ENCODE measurements around the gene PLG.

- TF ChIP-seq, protein P1, sequence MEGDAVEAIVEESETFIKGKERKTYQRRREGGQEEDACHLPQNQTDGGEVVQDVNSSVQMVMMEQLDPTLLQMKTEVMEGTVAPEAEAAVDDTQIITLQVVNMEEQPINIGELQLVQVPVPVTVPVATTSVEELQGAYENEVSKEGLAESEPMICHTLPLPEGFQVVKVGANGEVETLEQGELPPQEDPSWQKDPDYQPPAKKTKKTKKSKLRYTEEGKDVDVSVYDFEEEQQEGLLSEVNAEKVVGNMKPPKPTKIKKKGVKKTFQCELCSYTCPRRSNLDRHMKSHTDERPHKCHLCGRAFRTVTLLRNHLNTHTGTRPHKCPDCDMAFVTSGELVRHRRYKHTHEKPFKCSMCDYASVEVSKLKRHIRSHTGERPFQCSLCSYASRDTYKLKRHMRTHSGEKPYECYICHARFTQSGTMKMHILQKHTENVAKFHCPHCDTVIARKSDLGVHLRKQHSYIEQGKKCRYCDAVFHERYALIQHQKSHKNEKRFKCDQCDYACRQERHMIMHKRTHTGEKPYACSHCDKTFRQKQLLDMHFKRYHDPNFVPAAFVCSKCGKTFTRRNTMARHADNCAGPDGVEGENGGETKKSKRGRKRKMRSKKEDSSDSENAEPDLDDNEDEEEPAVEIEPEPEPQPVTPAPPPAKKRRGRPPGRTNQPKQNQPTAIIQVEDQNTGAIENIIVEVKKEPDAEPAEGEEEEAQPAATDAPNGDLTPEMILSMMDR (conservative IDR thresholded peaks at IDR 0.05; ENCODE audit: low read depth, low read length), result no peak
- no peak for TF ChIP-seq EZH2 (IDR thresholded peaks at IDR 0.05; ENCODE audit: borderline replicate concordance, low read depth, low read length, poor library complexity, severe bottlenecking)
These were observed 91.6 kb downstream of the PLG start for GRCh38 chr6:160793652-160794051.
